Measurements from ENCODE around the gene UNC45A. TPM values are rescaled to one million over a fixed set of nuclear protein-coding genes. Genes with fewer than 3 reads are reported as not detected.

Gene UNC45A
- total and polyA plus RNA-seq, 2 of the 13 experiments (the other 11 are each of a cell fraction or from before 2014, with no cell fraction given) = 33.8 to 39.7 TPM

- ChIA-PET POLR2A (no interaction called here), CTCF (ENCODE audit: low intra/inter-chr PET ratio, low total read pairs) (no interaction called here)
- TF ChIP-seq BRCA1 (CRISPR knock-in tag; IDR thresholded peaks at IDR 0.05) = no peak
- 0 out of 2 replicates have a peak, but pooled peaks have one; percentile 17 for TF ChIP-seq ZNF121 (CRISPR knock-in tag; IDR thresholded peaks at IDR 0.05)
- TF ChIP-seq SKI (IDR thresholded peaks at IDR 0.05; ENCODE audit: partially characterized antibody) = no peak
- no peak for TF ChIP-seq HMG20A (CRISPR knock-in tag; IDR thresholded peaks at IDR 0.05; ENCODE audit: borderline replicate concordance)
- no peak for TF ChIP-seq PRPF4 (IDR thresholded peaks at IDR 0.05; ENCODE audit: low read depth, low read length, poor library complexity, severe bottlenecking)
- TF ChIP-seq RNF219 (CRISPR knock-in tag; IDR thresholded peaks at IDR 0.05) = no peak
- Histone ChIP-seq H3K27ac (ENCODE audit: extremely low read length, insufficient read depth, low read length) (no peak overlapping the region), H3K4me1 (ENCODE audit: insufficient read depth, low read length) (no peaks in the 10 kb centered on the region), H3K4me3 (replicated peaks in 1 of 3; ENCODE audit: insufficient read depth in 1 of 3, low read depth in 2 of 3, low read length in 3 of 3) (no peak overlapping the region), H3K27me3 (ENCODE audit: control insufficient read depth in 1 of 2, insufficient read depth in 2 of 2, low read length in 2 of 2) (no peaks in the 10 kb centered on the region), H3K36me3 (replicated peaks in 1 of 2; ENCODE audit: control insufficient read depth in 1 of 2, insufficient read depth in 2 of 2, low read length in 2 of 2) (peaks cover 23 to 76% of the 10 kb centered on the region in 2 experiments; a peak in 4 of 5 replicates), H4K20me1 (ENCODE audit: insufficient read depth, low read length) (no peaks in the 10 kb centered on the region), H3K9ac (ENCODE audit: insufficient read depth, low read depth, low read length) (no peak overlapping the region), H3K9me3 (ENCODE audit: low read length) (no peaks in the 10 kb centered on the region), H2AFZ (ENCODE audit: low read length) (no peak overlapping the region), H3K4me2 (ENCODE audit: low read depth, low read length) (no peak overlapping the region), H3K79me2 (ENCODE audit: insufficient read depth, low read length) (no peaks in the 10 kb centered on the region)
- 93% methylated on average over 8 of the region's 8 CpGs for WGBS (ENCODE audit: low lambda C conversion rate)
- in situ Hi-C loops (cut with HindIII; ENCODE audit: extremely low pct_ligation_motif_present, low pct_unique_long_range_greater_than_20kb) = loop anchor here (25.0 kb wide), 1 partner anchor 315 kb away; no protein-coding TSS in a partner anchor
- ATAC-seq (peak; percentile 22; the same call in 2 of the 3 replicates), FAIRE-seq (no peak), DNase-seq (ENCODE audit: low spot score) (no peak)
- intact Hi-C loops (cut with micrococcal nuclease; ENCODE audit: unreplicated experiment) = no loop called here
- BruUV-seq (replicated peaks) = no TSS peak
These were observed 12.0 kb downstream of the UNC45A start for GRCh38 chr15:90946941-90947576.

All from HepG2 (cell line).